Keratinocyte (primary cell): ENCODE results near the gene SYNPR.

Source experiments
- CTCF ChIP-seq, 3 experiments: IDR thresholded peaks in 1 of 3; conservative IDR thresholded peaks in 1 of 3; optimal IDR thresholded peaks in 1 of 3; 2 replicates in 2 of 3; 3 replicates in 1 of 3; pipeline versions ENCODE3 to v1.5.1; 2011; ENCODE audit warnings: low read length in 3 of 3, mild to moderate bottlenecking in 3 of 3, moderate library complexity in 2 of 3, control low read depth in 1 of 3, inconsistent platforms in 1 of 3; ENCODE audit not compliant: insufficient read depth in 2 of 3; ENCODE audit errors: extremely low read depth in 1 of 3
- EZH2 ChIP-seq: IDR thresholded peaks from one replicate; pipeline ENCODE4 v1.6.1; 2012; ENCODE audit warnings: inconsistent platforms, mild to moderate bottlenecking, low read length, moderate library complexity

GRCh38 chr3:63324621-63325020 is 46.5 kb downstream of the SYNPR start:
- TF ChIP-seq CTCF (optimal IDR thresholded peaks at IDR 0.05 in 1 of 3, IDR thresholded peaks at IDR 0.05 in 1 of 3, conservative IDR thresholded peaks at IDR 0.05 in 1 of 3; ENCODE audit: extremely low read depth in 1 of 3, insufficient read depth in 2 of 3, low read length in 3 of 3) (no peak), EZH2 (no peak)
